CD8-positive, alpha-beta memory T cell (primary cell): ENCODE data around the gene WASF2. TPM values are rescaled to one million over a fixed set of nuclear protein-coding genes. Genes with fewer than 3 reads are reported as not detected.
"Not testable (repeated sequence)": the region's sequence is repeated elsewhere in the genome, so short reads cannot be mapped to it uniquely, and the experiment has no call there.

Source experiments
- CTCF ChIA-PET: fragments of 350-600 bp; sonication (Branson Sonifier 250); formaldehyde crosslinking; loops from one replicate; lab custom pipeline; 2021; ENCODE audit warnings: antibody characterized with exemption; lab: Charles Lee
- POLR2A ChIA-PET: fragments of 350-600 bp; sonication (Branson Sonifier 250); formaldehyde crosslinking; loops from one replicate; lab custom pipeline; 2021; ENCODE audit warnings: antibody characterized with exemption; lab: Charles Lee
- DNase-seq, 5 donors: peaks; one replicate each; pipeline versions ENCODE4 v3.0.0 to v3.0.0-alpha.2; 2020 to 2022; ENCODE audit warnings: mixed read lengths in 1 of 5
- H3K27ac ChIP-seq: one replicate; pipeline ENCODE4 v1.7.0; 2013; ENCODE audit warnings: low read depth, mild to moderate bottlenecking, low read length, moderate library complexity
- H3K27me3 ChIP-seq: 2 replicates; pipeline ENCODE4 v1.7.0; 2013; ENCODE audit warnings: low read length, mild to moderate bottlenecking; ENCODE audit not compliant: insufficient read depth, poor library complexity, severe bottlenecking
- H3K36me3 ChIP-seq: 2 replicates; pipeline ENCODE4 v1.7.0; 2013; ENCODE audit warnings: mild to moderate bottlenecking, low read length, moderate library complexity; ENCODE audit not compliant: insufficient read depth
- H3K4me1 ChIP-seq: 2 replicates; pipeline ENCODE4 v1.7.0; 2013; ENCODE audit warnings: mild to moderate bottlenecking, low read length, moderate library complexity; ENCODE audit not compliant: insufficient read depth
- H3K4me3 ChIP-seq: 2 replicates; pipeline ENCODE4 v1.7.0; 2013; ENCODE audit warnings: mild to moderate bottlenecking, low read length
- H3K9me3 ChIP-seq: 2 replicates; pipeline ENCODE4 v1.7.0; 2013; ENCODE audit warnings: mild to moderate bottlenecking, low read length
- H3K27ac Mint-ChIP-seq, 8 donors: one replicate each; pipeline ENCODE4 v1.8.0; 2020 to 2021; ENCODE audit warnings: mixed read lengths in 8 of 8, mild to moderate bottlenecking in 6 of 8, inconsistent platforms in 3 of 8, moderate library complexity in 3 of 8
- H3K27me3 Mint-ChIP-seq, 2 donors: one replicate each; pipeline ENCODE4 v1.8.0; 2020 to 2021; ENCODE audit warnings: mixed read lengths in 2 of 2, mild to moderate bottlenecking in 1 of 2, moderate library complexity in 1 of 2
- H3K36me3 Mint-ChIP-seq, 3 donors: one replicate each; pipeline ENCODE4 v1.8.0; 2020 to 2021; ENCODE audit warnings: mixed read lengths in 3 of 3, inconsistent platforms in 1 of 3, mild to moderate bottlenecking in 1 of 3
- H3K4me1 Mint-ChIP-seq, 3 donors: one replicate each; pipeline ENCODE4 v1.8.0; 2020 to 2021; ENCODE audit warnings: mixed read lengths in 3 of 3, inconsistent platforms in 1 of 3, mild to moderate bottlenecking in 1 of 3
- H3K4me3 Mint-ChIP-seq, 7 donors: one replicate each; pipeline ENCODE4 v1.8.0; 2020 to 2021; ENCODE audit warnings: mixed read lengths in 7 of 7, mild to moderate bottlenecking in 6 of 7, moderate library complexity in 4 of 7, inconsistent platforms in 2 of 7
- H3K9me3 Mint-ChIP-seq, 5 donors: one replicate each; pipeline ENCODE4 v1.8.0; 2020 to 2022; ENCODE audit warnings: mixed read lengths in 5 of 5, mild to moderate bottlenecking in 3 of 5, moderate library complexity in 2 of 5, inconsistent platforms in 1 of 5
- polyA plus RNA-seq: library from polyadenylated mRNA; unstranded; fragments of 300-500 nt; fragmentation: Illumina TruSeq; gene quantifications from one replicate; pipeline ENCODE4 v1.2.3, GENCODE V29; 2021
- total RNA-seq, 2 experiments: library from RNA; stranded (reverse); gene quantifications; one replicate each; pipeline ENCODE4 v1.2.3, GENCODE V29; 2021

The WASF2 gene
- total and polyA plus RNA-seq, 3 experiments from 2014 or later: 64.1 to 128 (median 120) TPM

DNA sequence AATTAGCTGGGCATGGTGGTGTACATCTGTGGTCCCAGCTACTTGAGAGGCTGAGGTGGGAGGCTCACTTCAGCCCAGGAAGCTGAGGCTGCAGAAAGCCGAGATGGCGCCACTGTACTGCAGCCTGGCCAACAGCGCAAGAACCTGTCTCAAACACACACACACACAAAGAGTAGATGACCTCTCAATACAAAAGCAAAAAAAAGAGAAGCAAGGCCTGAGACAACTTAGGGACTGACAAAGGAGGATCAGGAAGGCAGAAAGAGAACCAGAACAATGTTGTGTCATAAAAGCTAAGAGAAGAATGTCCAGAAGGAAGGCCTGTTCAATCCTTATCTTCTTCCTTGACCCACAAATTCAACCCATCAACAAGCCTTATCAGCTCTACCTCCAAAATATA, 18.5 kb downstream of the WASF2 start:
- no peaks in the 10 kb centered on the region for H3K27me3 ChIP-seq
- Mint-ChIP-seq H3K4me1 (peaks cover 64 to 80% (median 77%) of the 10 kb centered on the region in 3 donors), H3K9me3 (no peaks in the 10 kb centered on the region), H3K36me3 (peaks cover 0 to 40% (median 11%) of the 10 kb centered on the region in 3 donors), H3K4me3 (peak overlapping the region in 3 of 7 donors; percentile 1 to 28 (median 12)), H3K27ac (peak overlapping the region in 5 of 8 donors; percentile 5 to 76 (median 36)), H3K27me3 (peaks cover 0 to 1% of the 10 kb centered on the region in 2 donors)
- no peak overlapping the region for H3K27ac ChIP-seq
- DNase-seq: no peak
- POLR2A ChIA-PET: interaction anchor here (0.6 kb wide), 1 partner anchor 16 kb away, joined by 3 read pairs; no protein-coding TSS in a partner anchor
- H3K4me3 ChIP-seq: no peak overlapping the region
- CTCF ChIA-PET: no interaction called here
- no peaks in the 10 kb centered on the region for H3K9me3 ChIP-seq
- no peaks in the 10 kb centered on the region for H3K36me3 ChIP-seq
- H3K4me1 ChIP-seq: peaks cover 51% of the 10 kb centered on the region

DNA sequence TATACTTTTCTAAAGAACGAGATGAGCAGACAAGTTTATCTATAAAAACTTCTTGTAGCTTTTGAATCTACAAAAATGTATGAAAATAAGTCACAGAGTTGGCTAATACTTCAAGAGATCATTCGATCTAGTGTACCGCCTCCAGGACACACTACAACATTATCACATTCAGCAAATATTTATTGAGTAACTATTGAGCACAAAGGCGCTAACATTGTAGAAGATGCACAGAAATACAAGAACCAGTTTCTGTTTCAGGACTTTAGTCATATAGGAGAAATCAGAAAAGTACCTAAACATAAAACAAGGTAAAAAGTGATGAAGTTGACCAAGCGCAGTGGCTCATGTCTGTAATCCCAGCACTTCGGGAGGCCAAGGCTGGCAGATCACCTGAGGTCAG, 20.6 kb downstream of the WASF2 start:
- Mint-ChIP-seq H3K27ac (peak overlapping the region in 4 of 8 donors; percentile 5 to 46 (median 24)), H3K4me1 (peaks cover 66 to 81% (median 80%) of the 10 kb centered on the region in 3 donors), H3K4me3 (no peak overlapping the region), H3K27me3 (peaks cover 0 to 1% of the 10 kb centered on the region in 2 donors), H3K36me3 (peaks cover 0 to 50% (median 16%) of the 10 kb centered on the region in 3 donors), H3K9me3 (no peaks in the 10 kb centered on the region)
- Histone ChIP-seq H3K36me3 (no peaks in the 10 kb centered on the region), H3K9me3 (no peaks in the 10 kb centered on the region), H3K4me1 (peaks cover 31% of the 10 kb centered on the region), H3K4me3 (no peak overlapping the region), H3K27me3 (no peaks in the 10 kb centered on the region), H3K27ac (no peak overlapping the region)
- POLR2A ChIA-PET: interaction anchor here (0.5 kb wide), 1 partner anchor 1467 kb away, joined by 5 read pairs; no protein-coding TSS in a partner anchor
- DNase-seq: no peak
- CTCF ChIA-PET: no interaction called here

DNA sequence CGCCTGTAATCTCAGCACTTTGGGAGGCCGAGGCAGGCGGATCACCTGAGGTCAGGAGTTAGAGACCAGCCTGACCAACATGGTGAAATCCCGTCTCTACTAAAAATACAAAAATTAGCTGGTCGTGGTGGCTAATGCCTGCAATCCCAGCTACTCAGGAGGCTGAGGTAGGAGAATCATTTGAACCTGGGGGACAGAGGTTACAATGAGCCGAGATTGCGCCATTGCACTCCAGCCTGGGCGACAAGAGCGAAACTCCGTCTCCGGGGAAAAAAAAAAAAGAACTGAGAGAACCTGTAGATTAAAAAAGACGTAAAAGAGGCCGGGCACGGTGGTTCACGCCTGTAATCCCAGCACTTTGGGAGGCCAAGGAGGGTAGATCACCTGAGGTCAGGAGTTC, 21.6 kb downstream of the WASF2 start:
- POLR2A ChIA-PET, H3K27me3 ChIP-seq, H3K27ac ChIP-seq, CTCF ChIA-PET, H3K27me3 Mint-ChIP-seq, H3K4me3 ChIP-seq, DNase-seq, H3K9me3 ChIP-seq, H3K36me3 ChIP-seq, H3K9me3 Mint-ChIP-seq: not testable (repeated sequence)
- Mint-ChIP-seq H3K36me3 (peaks cover 0 to 47% (median 16%) of the 10 kb centered on the region in 3 donors), H3K4me1 (peaks cover 57 to 73% (median 72%) of the 10 kb centered on the region in 3 donors), H3K27ac (peak overlapping the region in 2 of 8 donors; percentile 71 to 74), H3K4me3 (peak overlapping the region in 1 of 7 donors; percentile 80)
- H3K4me1 ChIP-seq: peaks cover 21% of the 10 kb centered on the region

DNA sequence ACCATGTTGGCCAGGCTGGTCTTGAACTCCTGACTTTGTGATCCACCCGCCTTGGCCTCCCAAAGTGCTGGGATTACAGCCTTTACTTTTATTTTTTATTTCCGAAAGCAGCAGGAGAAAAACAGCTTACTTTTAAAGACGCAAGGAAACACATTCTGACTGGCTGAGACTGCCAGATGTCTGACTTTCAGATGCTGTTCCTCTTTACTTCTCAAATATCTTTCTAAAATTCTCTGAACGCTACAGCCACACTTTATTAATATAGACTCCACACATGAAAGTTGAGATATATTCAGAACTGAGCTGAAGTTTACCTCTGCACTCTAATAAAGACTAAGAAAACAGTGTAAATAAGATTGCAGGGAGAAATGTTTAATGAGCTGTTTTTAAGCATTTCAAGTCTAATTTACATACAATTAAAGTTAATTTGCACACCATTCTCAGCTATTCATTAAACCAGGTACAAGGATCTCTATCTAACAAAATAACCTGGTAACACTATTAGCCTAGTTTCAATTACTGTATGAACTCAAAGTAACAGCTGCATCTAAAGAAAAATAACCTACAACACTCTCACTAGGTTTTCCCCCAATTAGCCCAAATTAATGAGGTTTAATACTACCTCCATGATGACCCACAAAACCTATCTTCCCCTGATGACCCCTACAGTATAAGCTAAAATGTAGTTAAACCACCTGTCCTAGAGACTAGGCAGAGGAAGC, 24.9 kb downstream of the WASF2 start:
- no peak overlapping the region for H3K4me3 Mint-ChIP-seq
- peaks cover 44 to 62% (median 58%) of the 10 kb centered on the region in 3 donors for H3K4me1 Mint-ChIP-seq
- POLR2A ChIA-PET: no interaction called here
- Histone ChIP-seq H3K4me1 (peaks cover 12% of the 10 kb centered on the region), H3K9me3 (no peaks in the 10 kb centered on the region), H3K27me3 (no peaks in the 10 kb centered on the region), H3K36me3 (no peaks in the 10 kb centered on the region), H3K27ac (no peak overlapping the region), H3K4me3 (no peak overlapping the region)
- CTCF ChIA-PET: interaction anchor here (1.0 to 2.0 kb wide), 5 partner anchors 11 to 104 kb away, joined by 3 to 4 read pairs (median 4); no protein-coding TSS in a partner anchor
- H3K27me3 Mint-ChIP-seq: no peaks in the 10 kb centered on the region
- no peaks in the 10 kb centered on the region for H3K9me3 Mint-ChIP-seq
- DNase-seq: no peak
- H3K36me3 Mint-ChIP-seq: peaks cover 0 to 40% (median 7%) of the 10 kb centered on the region in 3 donors
- H3K27ac Mint-ChIP-seq: peak overlapping the region in 4 of 8 donors; percentile 19 to 71 (median 29)

DNA sequence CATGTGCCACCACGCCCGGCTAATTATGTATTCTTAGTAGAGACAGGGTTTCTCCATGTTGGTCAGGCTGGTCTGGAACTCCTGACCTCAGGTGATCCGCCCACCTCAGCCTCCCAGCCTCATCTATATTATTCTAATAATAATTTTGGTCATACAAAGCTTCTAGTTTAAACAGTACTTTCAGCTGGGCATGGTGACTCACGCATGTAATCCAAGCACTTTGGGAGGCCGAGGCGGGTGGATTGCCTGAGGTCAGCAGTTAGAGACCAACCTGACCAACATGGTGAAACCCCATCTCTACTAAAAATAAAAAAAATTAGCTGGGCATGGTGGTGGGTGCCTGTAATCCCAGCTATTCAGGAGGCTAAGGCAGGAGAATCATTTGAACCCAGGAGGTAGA, 26.1 kb downstream of the WASF2 start:
- H3K36me3 ChIP-seq, H3K27ac ChIP-seq, H3K9me3 Mint-ChIP-seq, H3K27me3 Mint-ChIP-seq, H3K4me3 Mint-ChIP-seq, H3K27me3 ChIP-seq, H3K4me3 ChIP-seq, H3K9me3 ChIP-seq, DNase-seq, POLR2A ChIA-PET: not testable (repeated sequence)
- peaks cover 13% of the 10 kb centered on the region for H3K4me1 ChIP-seq
- Mint-ChIP-seq H3K27ac (peak overlapping the region in 2 of 8 donors; percentile 6 to 33), H3K4me1 (peaks cover 36 to 58% (median 49%) of the 10 kb centered on the region in 3 donors), H3K36me3 (peaks cover 0 to 30% (median 7%) of the 10 kb centered on the region in 3 donors)
- CTCF ChIA-PET: interaction anchor here (1.4 to 2.0 kb wide), 3 partner anchors 33 to 105 kb away, joined by 3 to 4 read pairs (median 4); no protein-coding TSS in a partner anchor

DNA sequence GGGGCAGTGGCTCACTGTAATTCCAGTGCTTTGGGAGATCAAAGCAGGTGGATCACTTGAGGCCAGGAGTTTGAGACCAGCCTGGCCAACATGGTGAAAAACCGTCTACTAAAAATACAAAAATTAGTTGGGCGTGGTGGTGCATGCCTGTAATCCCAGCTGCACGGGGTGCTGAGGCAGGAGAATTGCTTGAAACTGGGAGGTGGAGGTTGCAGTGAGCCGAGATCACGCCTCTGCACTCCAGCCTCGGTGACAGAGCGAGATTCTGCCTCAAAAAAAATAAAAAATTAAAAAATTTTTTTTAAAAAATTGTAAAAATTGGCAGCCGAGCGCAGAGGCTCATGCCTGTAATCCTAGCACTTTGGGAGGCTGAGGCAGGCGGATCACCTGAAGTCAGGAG, 31.4 kb downstream of the WASF2 start:
- H3K36me3 ChIP-seq, H3K9me3 ChIP-seq, H3K4me3 ChIP-seq, H3K9me3 Mint-ChIP-seq, H3K27ac Mint-ChIP-seq, H3K27me3 ChIP-seq, DNase-seq, CTCF ChIA-PET, H3K27ac ChIP-seq, H3K36me3 Mint-ChIP-seq, H3K27me3 Mint-ChIP-seq, H3K4me3 Mint-ChIP-seq, POLR2A ChIA-PET: not testable (repeated sequence)
- H3K4me1 ChIP-seq: peaks cover 37% of the 10 kb centered on the region
- H3K4me1 Mint-ChIP-seq: peaks cover 29 to 62% (median 42%) of the 10 kb centered on the region in 3 donors

DNA sequence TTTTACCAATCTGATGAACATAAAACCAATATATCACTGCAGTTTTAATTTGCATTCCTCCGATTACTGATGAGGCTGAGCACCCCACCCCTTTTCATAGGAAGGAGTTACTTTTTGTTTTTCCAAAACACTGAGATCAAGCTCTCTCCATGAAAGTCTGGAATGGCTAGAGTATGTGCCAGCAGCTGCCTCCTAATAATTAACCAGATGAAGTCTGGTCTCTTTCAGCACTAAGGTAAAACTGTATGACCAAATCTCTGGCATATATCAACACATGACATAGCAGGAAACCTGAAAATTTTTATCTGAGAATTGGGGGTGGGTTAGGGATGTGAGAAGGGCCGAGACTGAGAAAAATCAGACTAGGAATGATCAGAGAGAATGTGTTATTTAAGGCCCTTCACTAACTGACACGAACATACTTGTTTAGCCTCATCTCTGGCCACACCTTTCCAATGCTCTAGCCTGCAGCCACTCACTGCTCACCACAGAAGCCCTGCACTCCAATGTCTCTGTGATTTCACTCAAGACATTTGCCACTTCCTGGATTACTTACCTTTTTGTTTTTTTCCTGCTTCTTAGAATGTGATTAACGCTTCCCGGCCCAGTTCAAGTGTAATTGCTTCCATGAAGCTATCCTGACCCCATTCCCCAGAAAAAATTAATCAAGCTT, 34.7 kb downstream of the WASF2 start:
- H3K27ac Mint-ChIP-seq: peak overlapping the region; percentile 26 to 94 (median 68)
- POLR2A ChIA-PET: interaction anchor here (0.6 kb wide), 1 partner anchor 17 kb away, joined by 3 read pairs; no protein-coding TSS in a partner anchor

More for the DNA sequence above, 34.7 kb downstream of the WASF2 start:
- Histone ChIP-seq H3K27ac (no peak overlapping the region), H3K36me3 (no peaks in the 10 kb centered on the region), H3K4me1 (peaks cover 44% of the 10 kb centered on the region), H3K27me3 (no peaks in the 10 kb centered on the region), H3K4me3 (no peak overlapping the region), H3K9me3 (no peaks in the 10 kb centered on the region)
- Mint-ChIP-seq H3K9me3 (no peaks in the 10 kb centered on the region), H3K4me1 (peaks cover 36 to 62% (median 43%) of the 10 kb centered on the region in 3 donors), H3K4me3 (peak overlapping the region in 6 of 7 donors; percentile 16 to 60 (median 37)), H3K36me3 (peaks cover 0 to 6% (median 1%) of the 10 kb centered on the region in 3 donors), H3K27me3 (no peaks in the 10 kb centered on the region)
- CTCF ChIA-PET: interaction anchor here (1.4 to 1.6 kb wide), 2 partner anchors 10 kb away, joined by 3 to 4 read pairs; no protein-coding TSS in a partner anchor
- DNase-seq: peak in 2 of 5 donors; percentile 14 to 50
